Lung (tissue), 12 donors: ENCODE results near the gene LSS. TPM values are rescaled to one million over a fixed set of nuclear protein-coding genes. Genes with fewer than 3 reads are reported as not detected.

Experiments
- ATAC-seq: fragments of 200-7000 bp; cut with Tn5 transposase; one replicate; pipeline ENCODE4 v1.9.1; 2020; ENCODE audit warnings: moderate number of reproducible peaks; ENCODE audit not compliant: insufficient read depth, low FRiP score
- DNase-seq, 3 donors: peaks; one replicate each; pipeline ENCODE4 v3.0.0-alpha.2; 2013 to 2017
- H3K27ac ChIP-seq, 2 donors: one replicate each; pipeline ENCODE4 v1.5.1; 2013; ENCODE audit warnings: mild to moderate bottlenecking in 2 of 2, moderate library complexity in 2 of 2, control low read depth in 1 of 2, inconsistent platforms in 1 of 2, low read depth in 1 of 2, low read length in 1 of 2
- H3K27me3 ChIP-seq, 3 donors: one replicate each; pipeline ENCODE4 v1.5.1; 2013; ENCODE audit warnings: low read length in 2 of 3; ENCODE audit not compliant: control insufficient read depth in 3 of 3, insufficient read depth in 3 of 3
- H3K36me3 ChIP-seq, 4 donors: one replicate each; pipeline ENCODE4 v1.5.1; 2013; ENCODE audit warnings: low read length in 4 of 4, mild to moderate bottlenecking in 1 of 4, moderate library complexity in 1 of 4; ENCODE audit not compliant: control insufficient read depth in 4 of 4, insufficient read depth in 4 of 4
- H3K4me1 ChIP-seq, 5 donors: one replicate each; pipeline ENCODE4 v1.5.1; 2013; ENCODE audit warnings: low read length in 5 of 5, mild to moderate bottlenecking in 2 of 5, moderate library complexity in 1 of 5; ENCODE audit not compliant: control insufficient read depth in 5 of 5, insufficient read depth in 5 of 5
- H3K4me3 ChIP-seq: one replicate; pipeline ENCODE4 v1.5.1; 2013; ENCODE audit warnings: mild to moderate bottlenecking, control low read depth, moderate library complexity
- H3K9ac ChIP-seq, 2 donors: one replicate each; pipeline ENCODE4 v1.5.1; 2013; ENCODE audit warnings: low read length in 2 of 2, control low read depth in 1 of 2; ENCODE audit not compliant: insufficient read depth in 1 of 2
- H3K9me3 ChIP-seq, 4 donors: one replicate each; pipeline ENCODE4 v1.5.1; 2013; ENCODE audit warnings: low read length in 3 of 4, mild to moderate bottlenecking in 1 of 4, moderate library complexity in 1 of 4; ENCODE audit not compliant: control insufficient read depth in 4 of 4, insufficient read depth in 3 of 4
- WGBS, 2 donors: extraction: QIAGEN DNeasy Blood & Tissue Kit; methylation state at CpG; one replicate each; pipeline ENCODE4 v1.1.7; 2013; 5-methylcytosine and 5-hydroxymethylcytosine counted together
- polyA plus RNA-seq, 2 donors: library from polyadenylated mRNA; stranded (reverse); fragments of 200-250 nt; gene quantifications; one replicate each; pipeline ENCODE4 v1.2.1, GENCODE V29; 2013
- total RNA-seq, 2 donors: library from RNA; depleted of rRNA in 1 of 2; stranded (reverse); fragments of >200 nt in 1 of 2; gene quantifications; one replicate each; pipeline ENCODE4 v1.2.1, GENCODE V29; 2014 to 2021
- TF ChIP-seq, protein P1 (sequence below): IDR thresholded peaks from 2 replicates; pipeline ENCODE4 v1.5.1; 2012; ENCODE audit warnings: mild to moderate bottlenecking; ENCODE audit errors: control extremely low read depth, extremely low read depth
- donor health status: control.
- donor health status: control.
- donor health status: Bipolar disorder and iron deficiency.
- donor health status: healthy.
- donor health status: DM: yes; HTN: yes; CAD: no.

The LSS gene
- total and polyA plus RNA-seq, 4 donors: 54.6 to 152 (median 98.8) TPM

GRCh38 chr21:46191257-46191685, 37.3 kb downstream of the LSS start:
- Histone ChIP-seq H3K27ac (no peak overlapping the region), H3K4me3 (no peak overlapping the region), H3K4me1 (peaks cover 0 to 7% (median 0%) of the 10 kb centered on the region in 5 donors), H3K36me3 (peaks cover 3 to 49% (median 18%) of the 10 kb centered on the region in 4 donors), H3K27me3 (no peaks in the 10 kb centered on the region), H3K9ac (no peak overlapping the region), H3K9me3 (no peaks in the 10 kb centered on the region)
- DNase-seq (no peak), ATAC-seq (no peak)
- TF ChIP-seq, protein P1, sequence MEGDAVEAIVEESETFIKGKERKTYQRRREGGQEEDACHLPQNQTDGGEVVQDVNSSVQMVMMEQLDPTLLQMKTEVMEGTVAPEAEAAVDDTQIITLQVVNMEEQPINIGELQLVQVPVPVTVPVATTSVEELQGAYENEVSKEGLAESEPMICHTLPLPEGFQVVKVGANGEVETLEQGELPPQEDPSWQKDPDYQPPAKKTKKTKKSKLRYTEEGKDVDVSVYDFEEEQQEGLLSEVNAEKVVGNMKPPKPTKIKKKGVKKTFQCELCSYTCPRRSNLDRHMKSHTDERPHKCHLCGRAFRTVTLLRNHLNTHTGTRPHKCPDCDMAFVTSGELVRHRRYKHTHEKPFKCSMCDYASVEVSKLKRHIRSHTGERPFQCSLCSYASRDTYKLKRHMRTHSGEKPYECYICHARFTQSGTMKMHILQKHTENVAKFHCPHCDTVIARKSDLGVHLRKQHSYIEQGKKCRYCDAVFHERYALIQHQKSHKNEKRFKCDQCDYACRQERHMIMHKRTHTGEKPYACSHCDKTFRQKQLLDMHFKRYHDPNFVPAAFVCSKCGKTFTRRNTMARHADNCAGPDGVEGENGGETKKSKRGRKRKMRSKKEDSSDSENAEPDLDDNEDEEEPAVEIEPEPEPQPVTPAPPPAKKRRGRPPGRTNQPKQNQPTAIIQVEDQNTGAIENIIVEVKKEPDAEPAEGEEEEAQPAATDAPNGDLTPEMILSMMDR: no peak
- WGBS, 2 donors: 98% methylated on average over 4 of the region's 4 CpGs

- H3K27ac ChIP-seq: no peak overlapping the region
- H3K4me1 ChIP-seq: peaks cover 0 to 7% (median 0%) of the 10 kb centered on the region in 5 donors
- TF ChIP-seq, protein P1: no peak
- no peaks in the 10 kb centered on the region for H3K9me3 ChIP-seq
- no peak overlapping the region for H3K9ac ChIP-seq
- H3K36me3 ChIP-seq: peaks cover 0 to 42% (median 17%) of the 10 kb centered on the region in 4 donors
- no peak overlapping the region for H3K4me3 ChIP-seq
- WGBS, 2 donors: 95 to 96% methylated on average over 10 to 15 of the region's 15 CpGs
- no peaks in the 10 kb centered on the region for H3K27me3 ChIP-seq
- ATAC-seq (no peak), DNase-seq (no peak)
Observed at GRCh38 chr21:46190491-46191131, 38.0 kb downstream of the LSS start.

DNA sequence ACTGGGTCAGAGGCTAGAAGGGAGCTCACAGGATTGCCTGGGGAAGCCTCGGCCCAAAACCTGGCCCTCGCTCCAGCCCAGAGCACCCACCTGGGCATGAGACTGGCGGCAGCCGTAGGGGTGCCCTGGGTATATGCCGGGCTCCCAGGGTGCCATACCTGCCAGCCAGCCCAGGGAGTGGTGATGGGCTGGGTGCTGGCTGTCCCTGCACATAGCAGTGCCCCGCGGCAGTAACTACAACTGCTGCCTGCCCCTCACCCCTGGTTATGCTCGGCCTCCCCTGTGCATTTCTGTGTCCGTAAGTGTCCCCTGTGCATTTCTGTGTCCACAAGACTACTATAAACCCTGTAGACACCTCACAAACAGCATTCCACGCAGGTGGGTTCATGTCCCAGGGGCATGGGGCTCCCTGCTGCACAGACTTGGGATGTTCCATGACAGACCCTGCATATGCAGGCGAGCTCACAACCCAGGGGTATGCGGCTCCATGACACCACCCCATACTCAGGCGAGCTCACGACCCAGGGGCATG, 38.5 kb downstream of the LSS start:
- Histone ChIP-seq H3K9ac (no peak overlapping the region), H3K27ac (peak overlapping the region in 1 of 2 donors; percentile 80), H3K4me3 (no peak overlapping the region), H3K36me3 (peaks cover 0 to 36% (median 15%) of the 10 kb centered on the region in 4 donors), H3K4me1 (peaks cover 0 to 7% (median 2%) of the 10 kb centered on the region in 5 donors), H3K9me3 (no peaks in the 10 kb centered on the region), H3K27me3 (no peaks in the 10 kb centered on the region)
- no peak for ATAC-seq
- DNase-seq: no peak
- WGBS, 2 donors: 97% methylated on average over 11 to 14 of the region's 14 CpGs
- TF ChIP-seq, protein P1: no peak
